ENCODE measurements around the gene HCN2. TPM values are rescaled to one million over a fixed set of nuclear protein-coding genes. Genes with fewer than 3 reads are reported as not detected.

HCN2 gene
- polyA plus RNA-seq, 1 donor from 2014 or later: 4.7 TPM

GRCh38 chr19:609004-609346 lies 19.3 kb downstream of the HCN2 start:
- H2AFZ ChIP-seq (ENCODE audit: low read depth, low read length): no peak overlapping the region
- H3K27ac ChIP-seq (ENCODE audit: low read length): no peak overlapping the region
- H3K9me3 ChIP-seq (ENCODE audit: low read length): no peaks in the 10 kb centered on the region
- H3K79me2 ChIP-seq (replicated peaks; ENCODE audit: insufficient read depth, low read length): no peaks in the 10 kb centered on the region
- H3F3A ChIP-seq (ENCODE audit: insufficient read depth, low read length, poor library complexity, severe bottlenecking): no peaks in the 10 kb centered on the region
- no peak overlapping the region for H3K4me3 ChIP-seq (ENCODE audit: low read length)
- H3K36me3 ChIP-seq (ENCODE audit: insufficient read depth, low read length): no peaks in the 10 kb centered on the region
- no peaks in the 10 kb centered on the region for H3K27me3 ChIP-seq (ENCODE audit: insufficient read depth, low read depth, low read length)
- no peaks in the 10 kb centered on the region for H3K9me2 ChIP-seq (ENCODE audit: insufficient read depth, low read length)
- TF ChIP-seq TAF1 (IDR thresholded peaks at IDR 0.05; ENCODE audit: low read depth): no peak
- TF ChIP-seq RAD21 (conservative IDR thresholded peaks at IDR 0.05): no peak
- no peak for TF ChIP-seq MXI1 (conservative IDR thresholded peaks at IDR 0.05; ENCODE audit: poor library complexity, severe bottlenecking)
- TF ChIP-seq SMC3 (conservative IDR thresholded peaks at IDR 0.05; ENCODE audit: poor library complexity): no peak
- no peak for TF ChIP-seq EZH2 (IDR thresholded peaks at IDR 0.05; ENCODE audit: borderline replicate concordance, insufficient read depth, low read length, poor library complexity, severe bottlenecking)
- TF ChIP-seq POLR2AphosphoS5 (IDR thresholded peaks at IDR 0.05): no peak
- no peak for TF ChIP-seq EP300 (conservative IDR thresholded peaks at IDR 0.05; ENCODE audit: poor library complexity, severe bottlenecking)
- TF ChIP-seq CTCF (IDR thresholded peaks at IDR 0.05; ENCODE audit: poor library complexity, severe bottlenecking): no peak
- TF ChIP-seq, protein P1, sequence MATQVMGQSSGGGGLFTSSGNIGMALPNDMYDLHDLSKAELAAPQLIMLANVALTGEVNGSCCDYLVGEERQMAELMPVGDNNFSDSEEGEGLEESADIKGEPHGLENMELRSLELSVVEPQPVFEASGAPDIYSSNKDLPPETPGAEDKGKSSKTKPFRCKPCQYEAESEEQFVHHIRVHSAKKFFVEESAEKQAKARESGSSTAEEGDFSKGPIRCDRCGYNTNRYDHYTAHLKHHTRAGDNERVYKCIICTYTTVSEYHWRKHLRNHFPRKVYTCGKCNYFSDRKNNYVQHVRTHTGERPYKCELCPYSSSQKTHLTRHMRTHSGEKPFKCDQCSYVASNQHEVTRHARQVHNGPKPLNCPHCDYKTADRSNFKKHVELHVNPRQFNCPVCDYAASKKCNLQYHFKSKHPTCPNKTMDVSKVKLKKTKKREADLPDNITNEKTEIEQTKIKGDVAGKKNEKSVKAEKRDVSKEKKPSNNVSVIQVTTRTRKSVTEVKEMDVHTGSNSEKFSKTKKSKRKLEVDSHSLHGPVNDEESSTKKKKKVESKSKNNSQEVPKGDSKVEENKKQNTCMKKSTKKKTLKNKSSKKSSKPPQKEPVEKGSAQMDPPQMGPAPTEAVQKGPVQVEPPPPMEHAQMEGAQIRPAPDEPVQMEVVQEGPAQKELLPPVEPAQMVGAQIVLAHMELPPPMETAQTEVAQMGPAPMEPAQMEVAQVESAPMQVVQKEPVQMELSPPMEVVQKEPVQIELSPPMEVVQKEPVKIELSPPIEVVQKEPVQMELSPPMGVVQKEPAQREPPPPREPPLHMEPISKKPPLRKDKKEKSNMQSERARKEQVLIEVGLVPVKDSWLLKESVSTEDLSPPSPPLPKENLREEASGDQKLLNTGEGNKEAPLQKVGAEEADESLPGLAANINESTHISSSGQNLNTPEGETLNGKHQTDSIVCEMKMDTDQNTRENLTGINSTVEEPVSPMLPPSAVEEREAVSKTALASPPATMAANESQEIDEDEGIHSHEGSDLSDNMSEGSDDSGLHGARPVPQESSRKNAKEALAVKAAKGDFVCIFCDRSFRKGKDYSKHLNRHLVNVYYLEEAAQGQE (IDR thresholded peaks at IDR 0.05; ENCODE audit: borderline replicate concordance): no peak
- H4K20me1 ChIP-seq (ENCODE audit: insufficient read depth): no peaks in the 10 kb centered on the region
- H3K9ac ChIP-seq (ENCODE audit: low read length): no peak overlapping the region
- H3K4me2 ChIP-seq (ENCODE audit: low read length): no peak overlapping the region

- Histone ChIP-seq H3F3A (ENCODE audit: insufficient read depth, low read length, poor library complexity, severe bottlenecking) (no peaks in the 10 kb centered on the region), H3K9me3 (ENCODE audit: low read length) (no peaks in the 10 kb centered on the region)
These were observed 20.6 kb downstream of the HCN2 start for GRCh38 chr19:610071-610800.

More at GRCh38 chr19:610071-610800, 20.6 kb downstream of the HCN2 start:
- Histone ChIP-seq H3K27ac (ENCODE audit: low read length) (no peak overlapping the region), H4K20me1 (ENCODE audit: insufficient read depth) (no peaks in the 10 kb centered on the region), H3K4me2 (ENCODE audit: low read length) (no peak overlapping the region), H3K36me3 (ENCODE audit: insufficient read depth, low read length) (no peaks in the 10 kb centered on the region), H3K9me2 (ENCODE audit: insufficient read depth, low read length) (no peaks in the 10 kb centered on the region), H3K79me2 (replicated peaks; ENCODE audit: insufficient read depth, low read length) (no peaks in the 10 kb centered on the region), H3K27me3 (ENCODE audit: insufficient read depth, low read depth, low read length) (no peaks in the 10 kb centered on the region), H2AFZ (ENCODE audit: low read depth, low read length) (no peak overlapping the region), H3K9ac (ENCODE audit: low read length) (no peak overlapping the region), H3K4me3 (ENCODE audit: low read length) (no peak overlapping the region)
- TF ChIP-seq TAF1 (IDR thresholded peaks at IDR 0.05; ENCODE audit: low read depth): no peak
- no peak for TF ChIP-seq SMC3 (conservative IDR thresholded peaks at IDR 0.05; ENCODE audit: poor library complexity)
- TF ChIP-seq POLR2AphosphoS5 (IDR thresholded peaks at IDR 0.05): no peak
- TF ChIP-seq EZH2 (IDR thresholded peaks at IDR 0.05; ENCODE audit: borderline replicate concordance, insufficient read depth, low read length, poor library complexity, severe bottlenecking): no peak
- TF ChIP-seq, protein P1 (IDR thresholded peaks at IDR 0.05; ENCODE audit: borderline replicate concordance): no peak
- TF ChIP-seq CTCF (IDR thresholded peaks at IDR 0.05; ENCODE audit: poor library complexity, severe bottlenecking): no peak
- TF ChIP-seq EP300 (conservative IDR thresholded peaks at IDR 0.05; ENCODE audit: poor library complexity, severe bottlenecking): no peak
- no peak for TF ChIP-seq RAD21 (conservative IDR thresholded peaks at IDR 0.05)
- TF ChIP-seq MXI1 (conservative IDR thresholded peaks at IDR 0.05; ENCODE audit: poor library complexity, severe bottlenecking): no peak

Data from neural cell (in vitro differentiated cells).